Effector memory CD8-positive, alpha-beta T cell (primary cell): Measurements from ENCODE around the gene PBX1.

Experiments used
- ATAC-seq: fragments of 150-1000 bp; cut with Tn5 transposase; replicated peaks from 2 replicates; pipeline ENCODE4 v1.10.0; 2021; ENCODE audit warnings: mild to moderate bottlenecking, moderate library complexity
- DNase-seq, 3 experiments: peaks; one replicate each; pipeline ENCODE4 v3.0.0; 2021
- H3K27ac Mint-ChIP-seq, 2 donors: one replicate each; pipeline ENCODE4 v1.8.0; 2022; ENCODE audit warnings: mild to moderate bottlenecking in 2 of 2, mixed read lengths in 2 of 2, moderate library complexity in 2 of 2
- H3K27me3 Mint-ChIP-seq, 2 donors: one replicate each; pipeline ENCODE4 v1.8.0; 2022; ENCODE audit warnings: mixed read lengths in 2 of 2
- H3K36me3 Mint-ChIP-seq: one replicate; pipeline ENCODE4 v1.8.0; 2022; ENCODE audit warnings: mild to moderate bottlenecking, moderate library complexity, mixed read lengths; ENCODE audit not compliant: insufficient read depth
- H3K4me1 Mint-ChIP-seq, 2 donors: one replicate each; pipeline ENCODE4 v1.8.0; 2022; ENCODE audit warnings: low read depth in 2 of 2, mixed read lengths in 2 of 2
- H3K4me3 Mint-ChIP-seq, 2 donors: one replicate each; pipeline ENCODE4 v1.8.0; 2022; ENCODE audit warnings: mild to moderate bottlenecking in 2 of 2, mixed read lengths in 2 of 2, moderate library complexity in 2 of 2
- H3K9me3 Mint-ChIP-seq, 2 donors: one replicate each; pipeline ENCODE4 v1.8.0; 2022; ENCODE audit warnings: mixed read lengths in 2 of 2

The PBX1 gene

GRCh38 chr1:164725401-164725800, 166.4 kb downstream of the PBX1 start:
- no peak overlapping the region for H3K27ac Mint-ChIP-seq

GRCh38 chr1:164726235-164726634, 167.3 kb downstream of the PBX1 start:
- Mint-ChIP-seq H3K36me3 (no peaks in the 10 kb centered on the region), H3K27me3 (peaks cover 0 to 4% of the 10 kb centered on the region in 2 donors), H3K4me3 (no peak overlapping the region), H3K27ac (no peak overlapping the region), H3K4me1 (peaks cover 0 to under 1% of the 10 kb centered on the region in 2 donors), H3K9me3 (peaks cover 0 to 3% of the 10 kb centered on the region in 2 donors)
- DNase-seq (no peak), ATAC-seq (no peak)

More at GRCh38 chr1:164725401-164725800, 166.4 kb downstream of the PBX1 start:
- Mint-ChIP-seq H3K9me3 (peaks cover 0 to 3% of the 10 kb centered on the region in 2 donors), H3K27me3 (peaks cover 0 to 4% of the 10 kb centered on the region in 2 donors), H3K4me1 (peaks cover 5 to 9% of the 10 kb centered on the region in 2 donors), H3K36me3 (no peaks in the 10 kb centered on the region), H3K4me3 (no peak overlapping the region)
- no peak for ATAC-seq
- DNase-seq: no peak

- ATAC-seq: no peak
- H3K9me3 Mint-ChIP-seq: peaks cover 0 to 2% of the 10 kb centered on the region in 2 donors
Observed at GRCh38 chr1:164728719-164729118, 169.7 kb downstream of the PBX1 start.

GRCh38 chr1:164731161-164731876, 172.3 kb downstream of the PBX1 start:
- Mint-ChIP-seq H3K36me3 (no peaks in the 10 kb centered on the region), H3K27ac (no peak overlapping the region), H3K27me3 (no peaks in the 10 kb centered on the region), H3K9me3 (peaks cover 0 to 2% of the 10 kb centered on the region in 2 donors), H3K4me3 (no peak overlapping the region), H3K4me1 (no peaks in the 10 kb centered on the region)
- ATAC-seq (no peak), DNase-seq (no peak)

More at GRCh38 chr1:164728719-164729118, 169.7 kb downstream of the PBX1 start:
- Mint-ChIP-seq H3K4me3 (no peak overlapping the region), H3K4me1 (no peaks in the 10 kb centered on the region), H3K27me3 (no peaks in the 10 kb centered on the region), H3K27ac (no peak overlapping the region), H3K36me3 (no peaks in the 10 kb centered on the region)
- DNase-seq: no peak

GRCh38 chr1:164733070-164733469, 174.1 kb downstream of the PBX1 start:
- ATAC-seq: no peak
- peaks cover 0 to 2% of the 10 kb centered on the region in 2 donors for H3K9me3 Mint-ChIP-seq
- no peaks in the 10 kb centered on the region for H3K4me1 Mint-ChIP-seq
- no peak overlapping the region for H3K27ac Mint-ChIP-seq
- H3K4me3 Mint-ChIP-seq: no peak overlapping the region
- no peaks in the 10 kb centered on the region for H3K27me3 Mint-ChIP-seq
- DNase-seq: no peak
- no peaks in the 10 kb centered on the region for H3K36me3 Mint-ChIP-seq

- no peaks in the 10 kb centered on the region for H3K27me3 Mint-ChIP-seq
- no peak for ATAC-seq
Observed at GRCh38 chr1:164733734-164734133, 174.8 kb downstream of the PBX1 start.

GRCh38 chr1:164735315-164736052, 176.5 kb downstream of the PBX1 start:
- DNase-seq: no peak

More at GRCh38 chr1:164733734-164734133, 174.8 kb downstream of the PBX1 start:
- Mint-ChIP-seq H3K9me3 (peaks cover 0 to 2% of the 10 kb centered on the region in 2 donors), H3K36me3 (no peaks in the 10 kb centered on the region), H3K4me3 (no peak overlapping the region), H3K4me1 (no peaks in the 10 kb centered on the region), H3K27ac (no peak overlapping the region)
- no peak for DNase-seq

GRCh38 chr1:164736137-164736536, 177.2 kb downstream of the PBX1 start:
- ATAC-seq: no peak
- no peak overlapping the region for H3K27ac Mint-ChIP-seq
- H3K9me3 Mint-ChIP-seq: peaks cover 0 to 2% of the 10 kb centered on the region in 2 donors
- no peaks in the 10 kb centered on the region for H3K27me3 Mint-ChIP-seq
- H3K4me3 Mint-ChIP-seq: no peak overlapping the region
- no peaks in the 10 kb centered on the region for H3K36me3 Mint-ChIP-seq
- no peaks in the 10 kb centered on the region for H3K4me1 Mint-ChIP-seq
- no peak for DNase-seq

More at GRCh38 chr1:164735315-164736052, 176.5 kb downstream of the PBX1 start:
- H3K27ac Mint-ChIP-seq: no peak overlapping the region
- no peak overlapping the region for H3K4me3 Mint-ChIP-seq
- no peak for ATAC-seq
- no peaks in the 10 kb centered on the region for H3K36me3 Mint-ChIP-seq
- H3K9me3 Mint-ChIP-seq: peaks cover 0 to 2% of the 10 kb centered on the region in 2 donors
- no peaks in the 10 kb centered on the region for H3K4me1 Mint-ChIP-seq
- H3K27me3 Mint-ChIP-seq: no peaks in the 10 kb centered on the region

- H3K27ac Mint-ChIP-seq: no peak overlapping the region
- no peak overlapping the region for H3K4me3 Mint-ChIP-seq
- no peaks in the 10 kb centered on the region for H3K4me1 Mint-ChIP-seq
- no peaks in the 10 kb centered on the region for H3K27me3 Mint-ChIP-seq
- H3K36me3 Mint-ChIP-seq: no peaks in the 10 kb centered on the region
- H3K9me3 Mint-ChIP-seq: no peaks in the 10 kb centered on the region
- ATAC-seq (no peak), DNase-seq (no peak)
Observed at GRCh38 chr1:164739189-164739588, 180.2 kb downstream of the PBX1 start.

- ATAC-seq: no peak
- H3K36me3 Mint-ChIP-seq: no peaks in the 10 kb centered on the region
Observed at GRCh38 chr1:164740000-164740526, 181.1 kb downstream of the PBX1 start.

GRCh38 chr1:164742745-164743144, 183.8 kb downstream of the PBX1 start:
- no peaks in the 10 kb centered on the region for H3K27me3 Mint-ChIP-seq
- ATAC-seq (no peak), DNase-seq (no peak)
- no peaks in the 10 kb centered on the region for H3K4me1 Mint-ChIP-seq
- H3K27ac Mint-ChIP-seq: no peak overlapping the region
- H3K9me3 Mint-ChIP-seq: no peaks in the 10 kb centered on the region
- no peaks in the 10 kb centered on the region for H3K36me3 Mint-ChIP-seq
- H3K4me3 Mint-ChIP-seq: no peak overlapping the region

More at GRCh38 chr1:164740000-164740526, 181.1 kb downstream of the PBX1 start:
- Mint-ChIP-seq H3K4me3 (no peak overlapping the region), H3K27ac (no peak overlapping the region), H3K9me3 (no peaks in the 10 kb centered on the region), H3K27me3 (no peaks in the 10 kb centered on the region), H3K4me1 (no peaks in the 10 kb centered on the region)
- DNase-seq: no peak

- H3K9me3 Mint-ChIP-seq: no peaks in the 10 kb centered on the region
- no peak overlapping the region for H3K4me3 Mint-ChIP-seq
- no peak for DNase-seq
- ATAC-seq: no peak
- H3K27me3 Mint-ChIP-seq: no peaks in the 10 kb centered on the region
- H3K4me1 Mint-ChIP-seq: no peaks in the 10 kb centered on the region
- H3K36me3 Mint-ChIP-seq: no peaks in the 10 kb centered on the region
- no peak overlapping the region for H3K27ac Mint-ChIP-seq
Observed at GRCh38 chr1:164743976-164744375, 185.0 kb downstream of the PBX1 start.

GRCh38 chr1:164745736-164746135, 186.8 kb downstream of the PBX1 start:
- H3K4me1 Mint-ChIP-seq: no peaks in the 10 kb centered on the region
- H3K27me3 Mint-ChIP-seq: no peaks in the 10 kb centered on the region
- H3K4me3 Mint-ChIP-seq: no peak overlapping the region
- no peak overlapping the region for H3K27ac Mint-ChIP-seq
- ATAC-seq (no peak), DNase-seq (no peak)
- no peaks in the 10 kb centered on the region for H3K36me3 Mint-ChIP-seq
- H3K9me3 Mint-ChIP-seq: no peaks in the 10 kb centered on the region

GRCh38 chr1:164746632-164747031, 187.6 kb downstream of the PBX1 start:
- ATAC-seq (no peak), DNase-seq (no peak)
- H3K4me3 Mint-ChIP-seq: no peak overlapping the region
- H3K9me3 Mint-ChIP-seq: no peaks in the 10 kb centered on the region
- H3K4me1 Mint-ChIP-seq: no peaks in the 10 kb centered on the region
- H3K27me3 Mint-ChIP-seq: no peaks in the 10 kb centered on the region
- no peak overlapping the region for H3K27ac Mint-ChIP-seq
- no peaks in the 10 kb centered on the region for H3K36me3 Mint-ChIP-seq
